ENCODE measurements around the gene RADIL.

The RADIL gene

DNA sequence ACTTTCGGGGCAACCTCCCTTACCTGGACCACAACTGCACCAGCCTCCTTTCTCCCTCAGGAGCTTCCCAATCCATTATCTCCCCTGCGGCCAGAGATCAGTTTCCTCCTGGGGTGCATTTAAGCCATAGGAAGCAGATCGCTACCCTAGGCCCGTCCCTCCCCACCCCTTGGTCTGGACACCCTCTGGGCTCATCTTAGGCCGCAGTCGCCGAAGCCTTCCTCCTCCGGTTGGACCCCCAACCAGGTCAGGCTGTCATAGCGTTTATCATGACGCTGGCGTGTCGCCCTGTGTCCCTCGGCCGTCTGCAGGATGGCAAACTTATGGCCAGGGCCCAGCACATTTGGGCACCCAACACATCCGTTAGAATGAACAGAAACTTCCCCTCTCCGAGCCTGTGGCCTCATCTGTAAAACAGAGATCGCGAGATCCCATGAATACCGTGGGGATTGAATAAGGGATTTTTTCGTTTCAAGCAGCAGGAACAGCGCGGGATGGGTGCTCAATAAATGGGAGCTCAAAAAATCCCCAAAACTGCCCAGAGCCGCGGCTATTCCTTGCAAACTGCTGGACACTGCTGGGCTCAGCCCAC lies 108.8 kb downstream of the RADIL start:
- DNase-seq: no peak

DNA sequence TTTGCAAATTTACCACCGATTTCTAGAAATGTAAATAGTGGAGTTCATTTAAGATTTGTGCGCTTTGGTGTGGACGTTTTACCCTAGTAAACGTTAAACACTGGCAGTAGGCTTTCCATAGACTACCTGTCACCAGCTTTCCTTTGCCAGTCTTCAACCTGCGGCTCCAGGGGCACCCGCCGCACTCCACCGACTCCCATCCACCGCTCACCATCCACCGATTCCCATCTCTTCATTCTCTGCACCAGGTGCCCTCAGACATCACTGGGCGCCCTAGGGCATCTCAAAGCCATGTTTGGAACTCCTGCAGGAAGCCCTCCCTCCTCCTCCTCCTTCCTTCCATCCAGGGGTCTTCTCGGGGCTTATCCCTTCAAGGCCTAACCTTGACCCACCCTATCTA lies 109.5 kb downstream of the RADIL start:
- DNase-seq: no peak

DNA sequence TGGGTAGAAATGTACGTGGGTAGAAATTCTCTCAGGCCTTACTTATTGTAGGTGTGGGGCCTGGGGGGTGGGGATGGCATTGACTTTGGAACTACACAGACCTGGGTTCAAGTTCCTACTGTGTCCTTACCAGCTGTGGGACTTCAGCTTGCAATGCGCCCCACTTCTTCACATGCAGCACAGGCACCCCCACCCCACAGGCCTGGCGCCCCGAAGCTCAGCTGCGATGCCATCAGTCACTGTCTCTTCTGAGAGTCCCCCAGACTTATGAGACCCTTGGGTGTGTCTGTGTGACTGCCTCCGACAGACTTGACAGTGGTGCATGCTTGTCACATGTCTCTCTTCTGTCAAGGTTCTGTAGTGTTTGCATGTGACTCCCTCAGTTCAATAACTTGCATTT lies 111.2 kb downstream of the RADIL start:
- DNase-seq: no peak

DNA sequence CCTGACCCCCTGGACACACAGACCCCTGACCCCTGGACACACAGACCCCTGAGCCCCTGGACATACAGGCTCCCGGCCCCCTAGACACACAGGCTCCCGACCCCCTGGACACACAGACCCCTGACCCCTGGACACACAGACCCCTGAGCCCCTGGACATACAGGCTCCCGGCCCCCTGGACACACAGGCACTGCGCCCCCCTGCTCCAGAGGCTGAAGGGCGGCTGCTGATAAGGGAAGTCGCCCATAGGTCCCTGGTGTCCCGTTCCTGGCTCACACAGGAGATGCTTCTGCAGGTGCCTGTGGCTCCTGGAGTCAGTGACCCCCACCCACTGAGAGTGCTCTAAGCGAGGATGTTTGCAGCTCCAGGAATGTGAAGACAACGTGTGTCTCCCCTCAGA lies 111.8 kb downstream of the RADIL start:
- no peak for DNase-seq

DNA sequence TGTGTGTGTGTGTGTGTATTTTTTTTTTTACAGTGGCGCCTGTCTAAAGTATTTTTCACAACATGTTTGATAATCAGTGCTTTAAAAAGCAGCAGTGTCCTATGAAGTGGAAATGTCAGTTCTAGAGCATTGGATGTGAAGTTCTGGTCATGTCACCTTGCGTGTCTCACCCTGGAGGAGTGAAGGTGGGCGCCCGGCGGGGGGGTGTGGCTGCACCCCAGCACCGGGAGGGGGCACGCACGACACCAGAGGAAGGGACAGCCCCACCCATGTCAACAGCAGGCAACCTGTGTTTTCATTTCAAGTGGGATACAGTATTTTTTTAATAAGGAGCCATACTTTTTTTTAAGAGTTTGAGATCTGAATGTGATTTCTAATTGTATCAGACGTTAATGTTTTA lies 112.6 kb downstream of the RADIL start:
- DNase-seq: no peak

DNA sequence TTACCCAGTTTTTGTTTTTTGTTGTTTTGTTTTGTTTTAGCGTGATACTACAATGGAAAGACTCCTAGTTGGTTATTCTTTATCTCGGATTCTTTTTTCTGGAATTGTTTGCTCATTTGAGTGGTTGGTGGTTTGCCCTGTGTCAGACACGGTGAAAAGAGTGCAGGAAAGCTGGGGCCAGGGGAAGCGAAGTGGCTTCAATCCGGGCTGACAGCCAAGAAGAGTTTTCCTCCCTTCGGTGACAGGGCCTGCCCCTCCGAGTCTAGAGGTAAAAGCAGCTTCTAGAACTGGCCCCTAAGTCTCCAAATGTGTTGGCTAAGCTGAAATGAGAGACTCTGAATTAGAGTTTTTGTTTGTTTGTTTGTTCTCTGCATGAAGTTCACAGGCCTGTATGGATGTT lies 113.8 kb downstream of the RADIL start:
- no peak for DNase-seq

DNA sequence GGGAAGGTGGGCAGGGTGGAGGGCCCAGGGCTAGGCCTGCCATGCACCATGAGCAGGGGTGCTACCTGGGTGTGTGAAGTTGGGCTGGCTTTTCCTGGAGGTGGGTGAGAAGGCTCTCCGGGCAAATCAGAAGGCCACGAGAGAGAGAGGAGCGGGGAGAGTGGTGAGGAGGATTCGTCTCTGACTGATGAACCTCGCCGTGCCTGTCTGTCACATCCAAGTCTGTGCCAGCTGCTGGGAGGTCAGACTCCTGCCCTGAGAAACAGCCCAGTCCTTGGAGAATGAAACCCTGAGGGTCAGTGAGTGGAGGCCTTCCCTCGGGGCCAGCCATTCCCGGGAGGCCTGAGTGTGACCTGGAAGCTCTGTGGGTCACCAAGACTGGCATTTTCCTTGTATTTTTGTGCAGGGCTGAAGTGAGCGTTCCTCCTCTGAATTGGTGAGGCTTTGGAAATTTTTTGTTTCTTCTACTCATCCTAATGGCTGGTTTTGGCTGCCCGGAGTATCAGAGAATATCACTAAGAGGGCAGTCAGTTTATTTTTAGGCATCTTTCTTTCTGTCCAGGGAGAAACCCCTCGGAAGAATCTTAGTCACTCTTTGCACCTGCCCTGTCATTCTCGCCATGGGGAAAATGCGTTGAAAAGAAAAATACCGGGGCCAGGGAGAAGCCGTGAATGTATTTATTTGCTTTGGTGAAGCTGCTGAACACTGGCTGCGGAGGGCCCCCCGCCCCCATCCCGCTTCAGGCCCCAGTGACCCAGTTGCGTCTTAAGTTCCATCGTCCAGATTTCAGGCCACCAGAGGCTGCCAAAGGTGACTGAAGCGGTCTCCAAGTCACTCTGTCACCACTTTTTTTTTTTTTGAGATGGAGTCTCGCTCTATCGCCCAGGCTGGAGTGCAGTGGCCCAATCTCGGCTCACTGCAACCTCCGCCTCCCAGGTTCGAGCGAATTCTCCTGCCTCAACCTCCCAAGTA lies 114.6 kb downstream of the RADIL start:
- no peak for DNase-seq

DNA sequence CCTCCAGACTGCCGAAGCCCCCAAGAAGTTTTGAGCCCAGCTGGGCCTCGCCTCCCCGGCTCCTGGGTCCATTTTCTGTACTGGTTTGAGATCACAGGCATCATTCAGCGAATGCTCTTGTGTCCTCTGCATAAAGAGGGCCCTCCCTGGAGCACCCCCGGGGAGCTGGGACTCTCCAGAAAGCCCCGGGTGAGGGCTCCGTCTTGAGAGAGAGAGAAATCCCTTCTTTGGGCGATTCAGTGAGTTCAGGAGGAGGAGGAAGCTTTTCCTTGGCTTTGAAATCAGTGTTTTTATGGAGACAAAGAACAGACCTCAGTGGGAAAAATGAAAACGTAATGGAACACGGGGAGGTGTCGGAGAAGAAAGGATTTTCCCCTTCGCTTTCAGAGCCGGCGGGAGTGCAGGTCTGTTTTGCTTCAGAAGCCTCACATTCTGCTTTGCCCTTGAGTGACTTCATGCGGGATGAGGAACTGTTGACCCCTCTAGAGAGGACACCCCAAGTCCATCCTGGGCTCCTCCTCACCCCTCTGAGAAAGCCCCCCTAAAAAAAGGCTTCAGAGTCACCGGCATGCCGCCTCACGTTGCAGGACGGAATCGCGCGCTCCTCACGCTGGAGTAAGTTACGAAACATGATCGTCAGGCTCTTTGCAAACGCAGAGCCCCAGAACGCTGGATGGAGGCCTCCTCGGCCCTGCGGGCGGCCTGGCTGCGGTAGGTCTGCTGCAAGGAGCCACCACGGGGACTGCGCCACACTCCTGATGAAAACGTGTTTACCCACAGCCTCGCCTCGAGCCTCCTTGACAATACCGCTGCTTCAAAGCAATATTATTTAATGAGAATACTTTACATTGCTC lies 116.6 kb downstream of the RADIL start:
- no peak for DNase-seq

DNA sequence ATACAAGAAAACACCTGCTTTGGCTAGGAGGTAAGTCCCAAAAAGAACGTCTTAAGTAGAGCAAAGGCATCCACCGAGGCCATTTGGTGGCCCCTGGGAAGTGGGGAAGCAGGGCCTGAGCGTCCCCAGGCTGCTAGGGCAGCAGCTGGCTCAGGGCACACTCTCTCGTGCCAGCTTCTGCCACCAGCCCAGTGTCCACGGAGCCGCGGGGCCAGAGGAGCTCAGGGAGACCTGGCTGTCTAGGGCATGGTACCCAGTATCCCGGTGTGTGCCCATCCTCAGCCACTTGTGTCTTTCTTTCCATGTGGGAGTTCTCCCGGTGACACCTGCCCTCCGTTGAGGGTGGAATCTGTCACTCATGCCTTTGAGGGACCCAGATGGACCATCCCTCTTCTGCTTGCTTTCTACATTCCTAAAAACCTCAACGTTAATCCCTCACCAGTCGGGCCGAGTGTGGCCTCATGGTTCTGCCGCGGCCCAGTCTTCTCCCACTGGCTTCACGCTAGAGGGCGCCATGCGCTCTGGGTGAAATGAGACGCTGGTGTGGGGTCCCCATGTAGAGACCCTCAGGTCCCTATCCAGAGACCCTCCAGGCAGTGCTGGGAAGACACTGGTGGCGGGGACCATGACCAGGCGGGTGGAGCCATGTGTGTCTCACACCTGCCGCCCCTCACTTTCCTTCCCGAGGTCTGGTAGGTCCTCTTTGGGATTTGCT lies 117.6 kb downstream of the RADIL start:
- DNase-seq: no peak

DNA sequence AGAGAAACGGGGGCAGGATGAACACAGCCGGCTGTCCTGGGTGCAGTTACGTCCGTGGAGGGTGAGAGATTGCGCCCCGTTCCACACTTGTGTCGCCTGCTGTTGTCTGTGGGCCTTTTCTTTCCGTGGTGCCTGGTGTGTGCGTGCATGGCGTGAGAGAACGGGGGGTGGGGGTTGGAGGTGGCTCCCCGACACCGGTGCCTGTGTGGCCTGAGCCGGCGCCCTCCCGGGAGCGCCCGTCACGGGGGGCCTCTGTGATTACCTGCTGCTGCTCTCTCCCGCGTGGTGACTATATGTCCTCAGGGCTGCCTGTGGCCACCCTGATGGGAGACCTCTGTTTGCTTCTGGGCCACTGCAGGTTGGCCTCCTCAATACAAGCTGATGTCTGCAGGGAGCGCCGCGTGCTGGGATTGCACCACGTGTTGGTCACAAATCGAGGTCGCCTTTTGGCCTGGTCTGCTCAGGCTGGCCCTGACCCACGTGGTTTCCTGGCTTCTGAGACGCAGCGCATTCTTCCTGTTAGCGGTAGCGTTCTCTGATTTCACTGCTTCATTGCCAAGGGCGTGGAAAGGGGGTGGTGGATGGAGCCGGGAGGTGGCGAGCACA lies 119.0 kb downstream of the RADIL start:
- no peak for DNase-seq

DNA sequence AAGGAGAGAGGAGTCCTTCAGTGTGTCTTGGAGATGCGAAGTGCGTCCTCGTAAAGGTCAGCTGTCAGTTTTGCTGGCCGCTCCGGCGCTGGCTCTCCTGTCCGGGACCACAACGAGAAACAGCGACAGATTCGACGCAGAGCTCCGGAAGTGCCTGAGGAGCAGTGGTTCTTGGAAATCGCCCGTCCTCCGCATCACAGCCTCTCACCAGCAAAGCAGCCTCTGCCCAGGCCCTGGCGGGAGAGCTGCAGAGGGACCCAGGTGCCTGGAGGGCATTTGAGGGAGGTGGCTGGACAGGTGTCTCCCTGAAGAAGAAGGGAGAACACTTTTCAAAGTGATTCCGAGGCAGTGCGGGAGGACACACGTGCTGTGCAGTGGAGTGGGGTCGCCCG lies 119.7 kb downstream of the RADIL start:
- no peak for DNase-seq

DNA sequence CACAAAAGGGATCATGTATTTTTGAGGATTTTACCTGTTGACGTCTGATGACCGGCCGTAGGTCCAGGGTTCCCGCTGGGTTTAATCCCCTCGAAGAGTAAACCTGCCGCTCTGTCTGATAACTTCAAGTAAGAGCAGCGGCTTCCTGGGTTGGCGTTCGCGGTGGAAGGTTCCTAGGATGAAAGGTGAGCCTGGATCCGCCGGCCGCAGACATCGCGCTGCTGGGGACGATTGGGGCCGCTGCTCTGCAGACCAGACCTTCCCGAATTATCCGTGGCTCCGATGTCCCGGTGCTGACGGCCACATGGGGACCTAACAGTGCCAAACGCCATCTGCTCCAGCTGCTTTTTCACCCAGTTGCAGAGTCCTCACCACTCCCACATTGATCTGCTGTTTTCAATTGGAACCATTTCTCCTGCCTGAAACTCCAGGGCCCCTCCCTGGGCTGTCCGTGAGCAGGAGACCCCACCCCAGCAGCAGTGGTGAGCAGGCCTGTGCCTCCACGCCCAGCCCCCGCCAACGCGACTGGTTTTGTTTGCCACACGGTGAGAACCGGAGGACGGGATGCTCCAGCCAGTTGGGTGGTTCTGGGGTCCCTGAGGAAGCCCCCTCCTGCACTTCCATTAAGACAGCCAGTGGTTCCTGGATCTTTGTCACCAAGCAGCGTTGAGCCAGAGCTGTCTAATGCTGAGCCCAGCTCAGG lies 120.3 kb downstream of the RADIL start:
- DNase-seq: no peak

DNA sequence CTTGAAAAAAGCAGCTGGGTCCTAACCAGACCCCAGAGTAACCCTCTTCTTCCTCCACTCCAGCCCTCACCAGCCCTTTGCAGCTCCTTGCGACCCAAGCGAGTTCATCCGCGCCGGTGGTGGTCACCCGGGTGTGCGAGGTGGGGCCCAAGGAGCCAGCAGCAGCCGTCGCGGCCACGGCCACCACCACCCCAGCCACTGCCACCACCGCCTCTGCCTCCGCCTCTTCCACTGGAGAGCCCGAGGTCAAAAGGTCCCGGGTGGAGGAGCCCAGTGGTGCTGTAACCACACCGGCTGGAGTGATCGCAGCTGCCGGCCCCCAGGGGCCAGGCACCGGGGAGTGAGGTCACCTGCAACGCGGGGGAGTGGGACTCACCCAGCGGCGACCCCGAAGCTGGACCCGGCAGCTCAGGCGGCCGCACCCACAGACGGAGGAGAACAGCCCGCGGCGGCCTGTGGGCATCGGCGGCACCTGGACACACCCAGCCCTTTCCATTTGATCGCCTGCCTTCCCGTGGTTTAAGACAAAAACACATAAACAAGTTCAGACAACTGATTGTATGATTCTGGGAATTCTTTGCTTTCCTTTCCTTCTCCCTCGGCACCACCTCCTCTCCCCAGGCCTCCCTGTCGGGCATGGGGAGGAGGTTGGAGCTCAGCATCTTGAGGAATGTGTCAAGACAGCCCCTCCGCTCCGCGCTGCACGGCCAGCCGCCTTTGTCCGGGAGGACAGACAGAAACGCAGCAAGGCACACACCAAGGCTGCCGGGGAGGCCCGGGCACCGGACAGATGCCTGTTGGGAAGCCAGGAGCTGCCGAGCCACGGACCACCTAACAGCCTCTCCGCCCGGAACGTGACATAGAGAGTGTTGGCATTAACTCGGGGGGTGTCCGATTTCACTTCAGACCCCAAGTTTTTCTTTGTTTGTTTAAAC lies 121.1 kb downstream of the RADIL start:
- DNase-seq: no peak

DNA sequence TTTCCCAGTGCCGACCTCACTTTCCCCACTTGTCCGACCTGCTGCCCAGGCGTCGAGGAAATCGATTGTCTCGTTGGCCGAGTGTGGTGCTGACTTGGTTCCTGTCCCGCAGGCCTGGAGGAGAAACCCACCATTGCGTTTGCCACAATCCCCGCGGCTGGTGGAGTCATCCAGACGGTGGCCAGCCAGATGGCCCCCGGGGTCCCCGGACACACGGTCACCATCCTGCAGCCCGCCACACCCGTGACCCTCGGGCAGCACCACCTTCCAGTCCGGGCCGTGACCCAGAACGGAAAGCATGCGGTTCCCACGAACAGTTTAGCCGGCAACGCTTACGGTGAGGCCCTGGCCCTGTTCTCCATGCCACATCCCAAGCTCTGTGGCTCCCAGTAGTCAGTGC lies 122.6 kb downstream of the RADIL start:
- DNase-seq: no peak

DNA sequence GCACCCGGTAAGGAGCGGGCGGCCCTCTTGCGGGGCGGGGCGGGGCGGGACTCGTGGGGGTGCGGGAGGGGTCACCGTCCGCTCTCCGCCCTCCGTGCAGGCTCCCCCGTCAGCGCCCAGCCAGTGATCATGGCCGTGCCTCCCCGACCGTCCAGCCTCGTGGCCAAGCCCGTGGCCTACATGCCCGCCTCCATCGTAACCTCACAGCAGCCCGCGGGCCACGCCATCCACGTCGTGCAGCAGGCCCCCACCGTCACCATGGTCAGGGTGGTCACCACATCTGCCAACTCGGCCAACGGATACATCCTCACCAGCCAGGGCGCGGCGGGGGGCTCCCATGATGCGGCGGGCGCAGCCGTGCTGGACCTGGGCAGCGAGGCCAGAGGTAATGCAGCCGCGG lies 124.3 kb downstream of the RADIL start:
- DNase-seq: no peak

DNA sequence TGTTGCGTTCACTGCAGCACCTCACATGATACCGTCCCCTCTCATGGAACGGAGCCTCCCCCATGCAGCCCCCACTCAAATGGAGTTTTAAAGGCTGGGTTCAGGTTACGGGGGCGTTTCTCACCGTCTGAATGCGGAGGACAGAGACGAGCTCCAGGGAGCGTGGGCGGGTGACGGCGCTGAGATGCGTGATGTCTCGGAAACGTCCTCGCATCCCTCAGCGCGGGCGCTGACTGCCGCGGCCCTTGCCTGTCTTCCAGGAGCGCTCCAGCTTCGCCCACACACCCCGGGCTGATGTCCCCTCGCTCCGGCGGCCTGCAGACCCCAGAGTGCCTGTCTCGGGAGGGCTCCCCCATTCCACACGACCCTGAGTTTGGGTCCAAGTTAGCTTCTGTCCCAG lies 124.7 kb downstream of the RADIL start:
- DNase-seq: no peak

DNA sequence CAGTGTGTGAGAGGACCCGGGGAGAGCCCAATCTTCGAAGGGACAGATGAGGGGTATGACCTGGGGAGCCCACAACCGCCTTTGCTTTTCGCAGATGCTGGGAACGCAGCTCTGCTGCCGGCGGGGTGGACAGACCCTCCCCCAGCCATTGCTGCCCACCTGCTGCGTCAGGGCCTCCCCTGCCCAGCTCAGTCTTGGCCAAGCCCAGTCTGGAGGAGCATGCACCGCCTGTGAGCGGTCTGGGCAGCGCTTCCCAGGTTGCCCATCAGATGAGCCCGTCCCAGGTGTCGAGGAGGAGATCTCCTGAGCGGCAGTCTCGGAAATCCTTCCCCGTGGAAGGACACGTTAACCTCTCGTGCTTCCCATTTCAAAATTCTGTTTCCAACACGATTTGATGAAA lies 125.4 kb downstream of the RADIL start:
- no peak for DNase-seq

DNA sequence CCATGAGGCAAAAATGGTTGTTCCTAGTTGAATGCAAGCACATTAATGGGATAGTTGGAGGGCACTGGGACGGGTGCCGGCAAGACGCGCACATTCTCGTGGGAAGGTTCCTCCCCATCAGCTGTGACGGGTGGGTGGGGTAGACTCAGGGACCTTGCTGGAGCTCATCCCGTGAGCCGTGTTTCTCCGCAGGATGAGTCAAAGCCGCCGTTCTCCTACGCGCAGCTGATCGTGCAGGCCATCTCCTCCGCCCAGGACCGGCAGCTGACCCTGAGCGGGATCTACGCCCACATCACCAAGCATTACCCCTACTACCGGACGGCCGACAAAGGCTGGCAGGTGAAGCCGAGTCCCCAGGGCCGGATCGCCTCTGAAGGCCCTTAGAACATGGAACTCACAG lies 128.5 kb downstream of the RADIL start:
- no peak for DNase-seq

DNA sequence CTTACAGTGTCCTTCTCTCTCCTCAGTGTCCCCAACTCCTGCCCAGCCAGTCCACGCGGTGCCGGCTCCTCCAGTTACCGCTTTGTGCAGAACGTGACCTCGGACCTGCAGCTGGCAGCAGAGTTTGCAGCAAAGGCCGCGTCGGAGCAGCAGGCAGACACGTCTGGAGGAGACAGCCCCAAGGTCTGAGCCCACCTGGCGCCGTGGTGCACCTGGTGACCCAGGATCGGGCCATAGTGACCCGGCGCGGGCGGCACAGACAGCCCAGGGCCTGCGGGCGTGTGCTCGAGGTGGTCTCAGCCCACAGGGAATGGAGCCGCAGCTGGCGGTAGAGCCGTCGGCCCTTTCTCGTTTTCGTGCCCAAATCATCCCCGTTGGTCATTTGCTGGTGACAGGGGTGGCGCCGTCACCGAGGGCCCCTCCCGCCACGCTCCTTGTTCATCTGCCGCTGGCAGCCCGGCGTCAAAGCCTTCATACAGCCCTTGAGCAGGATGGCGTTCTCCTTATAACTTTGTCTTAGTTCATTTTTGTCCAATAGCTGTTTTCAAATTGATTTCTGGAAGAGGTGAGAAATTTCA lies 129.0 kb downstream of the RADIL start:
- DNase-seq: no peak
